ENCODE measurements around the gene TCP10L.
"Not testable (repeated sequence)": the region's sequence is repeated elsewhere in the genome, so short reads cannot be mapped to it uniquely, and the experiment has no call there.

TCP10L gene

GRCh38 chr21:32566741-32567389 is 18.5 kb downstream of the TCP10L start:
- DNase-seq (ENCODE audit: insufficient read length), result no peak
- no peak for FAIRE-seq
- no peak for TF ChIP-seq POLR2AphosphoS5 (IDR thresholded peaks at IDR 0.05; ENCODE audit: low read depth, low read length)
- no peak for TF ChIP-seq TAF1 (IDR thresholded peaks at IDR 0.05; ENCODE audit: borderline replicate concordance, low read depth, low read length)
- TF ChIP-seq POLR2A (IDR thresholded peaks at IDR 0.05; ENCODE audit: low read depth, low read length), result no peak

GRCh38 chr21:32565856-32566465 is 19.4 kb downstream of the TCP10L start:
- FAIRE-seq (no peak), DNase-seq (ENCODE audit: insufficient read length) (no peak)
- TF ChIP-seq POLR2AphosphoS5 (IDR thresholded peaks at IDR 0.05; ENCODE audit: low read depth, low read length), result no peak
- no peak for TF ChIP-seq TAF1 (IDR thresholded peaks at IDR 0.05; ENCODE audit: borderline replicate concordance, low read depth, low read length)
- no peak for TF ChIP-seq POLR2A (IDR thresholded peaks at IDR 0.05; ENCODE audit: low read depth, low read length)

GRCh38 chr21:32562915-32563314 is 22.4 kb downstream of the TCP10L start:
- TF ChIP-seq TAF1 (IDR thresholded peaks at IDR 0.05; ENCODE audit: borderline replicate concordance, low read depth, low read length) (no peak), POLR2AphosphoS5 (IDR thresholded peaks at IDR 0.05; ENCODE audit: low read depth, low read length) (no peak), POLR2A (IDR thresholded peaks at IDR 0.05; ENCODE audit: low read depth, low read length) (no peak)
- DNase-seq (ENCODE audit: insufficient read length) (no peak), FAIRE-seq (no peak)

GRCh38 chr21:32562426-32562825 is 22.9 kb downstream of the TCP10L start:
- DNase-seq (ENCODE audit: insufficient read length), result no peak
- TF ChIP-seq TAF1 (IDR thresholded peaks at IDR 0.05; ENCODE audit: borderline replicate concordance, low read depth, low read length), result no peak
- TF ChIP-seq POLR2AphosphoS5 (IDR thresholded peaks at IDR 0.05; ENCODE audit: low read depth, low read length), result no peak
- no peak for TF ChIP-seq POLR2A (IDR thresholded peaks at IDR 0.05; ENCODE audit: low read depth, low read length)
- no peak for FAIRE-seq

GRCh38 chr21:32561476-32561875 is 23.8 kb downstream of the TCP10L start:
- not testable (repeated sequence) for FAIRE-seq

GRCh38 chr21:32560896-32561295 is 24.4 kb downstream of the TCP10L start:
- TF ChIP-seq POLR2AphosphoS5 (IDR thresholded peaks at IDR 0.05; ENCODE audit: low read depth, low read length) (no peak), POLR2A (IDR thresholded peaks at IDR 0.05; ENCODE audit: low read depth, low read length) (no peak), TAF1 (IDR thresholded peaks at IDR 0.05; ENCODE audit: borderline replicate concordance, low read depth, low read length) (no peak)
- FAIRE-seq (no peak), DNase-seq (ENCODE audit: insufficient read length) (no peak)

More at GRCh38 chr21:32561476-32561875, 23.8 kb downstream of the TCP10L start:
- not testable (repeated sequence) for DNase-seq (ENCODE audit: insufficient read length)

GRCh38 chr21:32559006-32559610 is 26.2 kb downstream of the TCP10L start:
- DNase-seq (ENCODE audit: insufficient read length), result no peak
- no peak for TF ChIP-seq POLR2A (IDR thresholded peaks at IDR 0.05; ENCODE audit: low read depth, low read length)
- TF ChIP-seq TAF1 (IDR thresholded peaks at IDR 0.05; ENCODE audit: borderline replicate concordance, low read depth, low read length), result no peak
- TF ChIP-seq POLR2AphosphoS5 (IDR thresholded peaks at IDR 0.05; ENCODE audit: low read depth, low read length), result no peak
- FAIRE-seq, result no peak

- FAIRE-seq (no peak), DNase-seq (ENCODE audit: insufficient read length) (no peak)
- no peak for TF ChIP-seq POLR2AphosphoS5 (IDR thresholded peaks at IDR 0.05; ENCODE audit: low read depth, low read length)
- TF ChIP-seq POLR2A (IDR thresholded peaks at IDR 0.05; ENCODE audit: low read depth, low read length), result no peak
- no peak for TF ChIP-seq TAF1 (IDR thresholded peaks at IDR 0.05; ENCODE audit: borderline replicate concordance, low read depth, low read length)
Observed at GRCh38 chr21:32558106-32558505, 27.2 kb downstream of the TCP10L start.

- no peak for DNase-seq (ENCODE audit: insufficient read length)
- TF ChIP-seq POLR2AphosphoS5 (IDR thresholded peaks at IDR 0.05; ENCODE audit: low read depth, low read length) (no peak), POLR2A (IDR thresholded peaks at IDR 0.05; ENCODE audit: low read depth, low read length) (no peak), TAF1 (IDR thresholded peaks at IDR 0.05; ENCODE audit: borderline replicate concordance, low read depth, low read length) (no peak)
- FAIRE-seq, result no peak
Observed at GRCh38 chr21:32554832-32555638, 30.3 kb downstream of the TCP10L start.

- FAIRE-seq, result no peak
- no peak for TF ChIP-seq TAF1 (IDR thresholded peaks at IDR 0.05; ENCODE audit: borderline replicate concordance, low read depth, low read length)
- TF ChIP-seq POLR2A (IDR thresholded peaks at IDR 0.05; ENCODE audit: low read depth, low read length), result no peak
- TF ChIP-seq POLR2AphosphoS5 (IDR thresholded peaks at IDR 0.05; ENCODE audit: low read depth, low read length), result no peak
- no peak for DNase-seq (ENCODE audit: insufficient read length)
Observed at GRCh38 chr21:32549886-32550285, 35.4 kb downstream of the TCP10L start.

- FAIRE-seq (no peak), DNase-seq (ENCODE audit: insufficient read length) (no peak)
- TF ChIP-seq TAF1 (IDR thresholded peaks at IDR 0.05; ENCODE audit: borderline replicate concordance, low read depth, low read length) (no peak), POLR2AphosphoS5 (IDR thresholded peaks at IDR 0.05; ENCODE audit: low read depth, low read length) (no peak), POLR2A (IDR thresholded peaks at IDR 0.05; ENCODE audit: low read depth, low read length) (no peak)
Observed at GRCh38 chr21:32549440-32549839, 35.9 kb downstream of the TCP10L start.
